Keratinocyte (primary cell): Measurements from ENCODE around the gene INS.

Source experiments
- EZH2 ChIP-seq: IDR thresholded peaks from one replicate; pipeline ENCODE4 v1.6.1; 2012; ENCODE audit warnings: inconsistent platforms, mild to moderate bottlenecking, low read length, moderate library complexity
- TF ChIP-seq, protein P1 (sequence below), 3 experiments: IDR thresholded peaks in 1 of 3; conservative IDR thresholded peaks in 1 of 3; optimal IDR thresholded peaks in 1 of 3; 2 replicates in 2 of 3; 3 replicates in 1 of 3; pipeline versions ENCODE3 to v1.5.1; 2011; ENCODE audit warnings: low read length in 3 of 3, mild to moderate bottlenecking in 3 of 3, moderate library complexity in 2 of 3, control low read depth in 1 of 3, inconsistent platforms in 1 of 3; ENCODE audit not compliant: insufficient read depth in 2 of 3; ENCODE audit errors: extremely low read depth in 1 of 3

- no peak for TF ChIP-seq EZH2
- TF ChIP-seq, protein P1, sequence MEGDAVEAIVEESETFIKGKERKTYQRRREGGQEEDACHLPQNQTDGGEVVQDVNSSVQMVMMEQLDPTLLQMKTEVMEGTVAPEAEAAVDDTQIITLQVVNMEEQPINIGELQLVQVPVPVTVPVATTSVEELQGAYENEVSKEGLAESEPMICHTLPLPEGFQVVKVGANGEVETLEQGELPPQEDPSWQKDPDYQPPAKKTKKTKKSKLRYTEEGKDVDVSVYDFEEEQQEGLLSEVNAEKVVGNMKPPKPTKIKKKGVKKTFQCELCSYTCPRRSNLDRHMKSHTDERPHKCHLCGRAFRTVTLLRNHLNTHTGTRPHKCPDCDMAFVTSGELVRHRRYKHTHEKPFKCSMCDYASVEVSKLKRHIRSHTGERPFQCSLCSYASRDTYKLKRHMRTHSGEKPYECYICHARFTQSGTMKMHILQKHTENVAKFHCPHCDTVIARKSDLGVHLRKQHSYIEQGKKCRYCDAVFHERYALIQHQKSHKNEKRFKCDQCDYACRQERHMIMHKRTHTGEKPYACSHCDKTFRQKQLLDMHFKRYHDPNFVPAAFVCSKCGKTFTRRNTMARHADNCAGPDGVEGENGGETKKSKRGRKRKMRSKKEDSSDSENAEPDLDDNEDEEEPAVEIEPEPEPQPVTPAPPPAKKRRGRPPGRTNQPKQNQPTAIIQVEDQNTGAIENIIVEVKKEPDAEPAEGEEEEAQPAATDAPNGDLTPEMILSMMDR (optimal IDR thresholded peaks at IDR 0.05 in 1 of 3, IDR thresholded peaks at IDR 0.05 in 1 of 3, conservative IDR thresholded peaks at IDR 0.05 in 1 of 3; ENCODE audit: extremely low read depth in 1 of 3, insufficient read depth in 2 of 3, low read length in 3 of 3) = no peak
Observed at GRCh38 chr11:2165571-2165970, 4.6 kb upstream of the INS start.
